Measurements from ENCODE around the gene PAPPA. TPM values are rescaled to one million over a fixed set of nuclear protein-coding genes. Genes with fewer than 3 reads are reported as not detected.

Gene PAPPA
- total RNA-seq, 2 experiments from 2014 or later = not detected

GRCh38 chr9:116323012-116323411, 169.4 kb downstream of the PAPPA start:
- H3K27ac Mint-ChIP-seq = no peak overlapping the region
- no peak overlapping the region for H3K4me3 Mint-ChIP-seq
- H3K36me3 Mint-ChIP-seq = no peaks in the 10 kb centered on the region
- ChIA-PET CTCF (no interaction called here), POLR2A (no interaction called here)
- intact Hi-C loops (cut with micrococcal nuclease) = no loop called here
- no peaks in the 10 kb centered on the region for H3K4me1 Mint-ChIP-seq (ENCODE audit: low read depth)
- no peaks in the 10 kb centered on the region for H3K27me3 Mint-ChIP-seq
- DNase-seq = no peak
- H3K9me3 Mint-ChIP-seq = no peaks in the 10 kb centered on the region

- H3K27ac Mint-ChIP-seq = no peak overlapping the region
- no peaks in the 10 kb centered on the region for H3K9me3 Mint-ChIP-seq
- H3K4me3 Mint-ChIP-seq = no peak overlapping the region
- ChIA-PET POLR2A (no interaction called here), CTCF (interaction anchor here (0.6 kb wide), 1 partner anchor 254 kb away, joined by 4 read pairs; no protein-coding TSS in a partner anchor)
- H3K27me3 Mint-ChIP-seq = no peaks in the 10 kb centered on the region
- intact Hi-C loops (cut with micrococcal nuclease) = no loop called here
- H3K36me3 Mint-ChIP-seq = no peaks in the 10 kb centered on the region
- no peaks in the 10 kb centered on the region for H3K4me1 Mint-ChIP-seq (ENCODE audit: low read depth)
- DNase-seq = no peak
Measured at GRCh38 chr9:116323571-116323970, 170.0 kb downstream of the PAPPA start.

- ChIA-PET POLR2A (no interaction called here), CTCF (interaction anchor here (0.6 kb wide), 1 partner anchor 11 kb away, joined by 3 read pairs; no protein-coding TSS in a partner anchor)
- no peaks in the 10 kb centered on the region for H3K36me3 Mint-ChIP-seq
Measured at GRCh38 chr9:116325924-116326323, 172.3 kb downstream of the PAPPA start.

GRCh38 chr9:116327701-116328405, 174.3 kb downstream of the PAPPA start:
- intact Hi-C loops (cut with micrococcal nuclease) = no loop called here
- Mint-ChIP-seq H3K27ac (no peak overlapping the region), H3K4me3 (no peak overlapping the region), H3K9me3 (no peaks in the 10 kb centered on the region), H3K36me3 (no peaks in the 10 kb centered on the region), H3K27me3 (peaks cover 3% of the 10 kb centered on the region), H3K4me1 (ENCODE audit: low read depth) (no peaks in the 10 kb centered on the region)
- ChIA-PET POLR2A (no interaction called here), CTCF (no interaction called here)
- no peak for DNase-seq

More at GRCh38 chr9:116325924-116326323, 172.3 kb downstream of the PAPPA start:
- Mint-ChIP-seq H3K27me3 (no peaks in the 10 kb centered on the region), H3K27ac (no peak overlapping the region), H3K4me3 (no peak overlapping the region), H3K4me1 (ENCODE audit: low read depth) (no peaks in the 10 kb centered on the region), H3K9me3 (no peaks in the 10 kb centered on the region)
- DNase-seq = no peak
- intact Hi-C loops (cut with micrococcal nuclease) = no loop called here

GRCh38 chr9:116329470-116329869, 175.9 kb downstream of the PAPPA start:
- no peaks in the 10 kb centered on the region for H3K9me3 Mint-ChIP-seq
- H3K4me1 Mint-ChIP-seq (ENCODE audit: low read depth) = no peaks in the 10 kb centered on the region
- POLR2A ChIA-PET = no interaction called here
- H3K27me3 Mint-ChIP-seq = peaks cover 6% of the 10 kb centered on the region
- DNase-seq = no peak
- H3K4me3 Mint-ChIP-seq = no peak overlapping the region
- intact Hi-C loops (cut with micrococcal nuclease) = no loop called here
- H3K36me3 Mint-ChIP-seq = no peaks in the 10 kb centered on the region
- H3K27ac Mint-ChIP-seq = no peak overlapping the region
- CTCF ChIA-PET = no interaction called here

- intact Hi-C loops (cut with micrococcal nuclease) = no loop called here
- Mint-ChIP-seq H3K9me3 (no peaks in the 10 kb centered on the region), H3K36me3 (no peaks in the 10 kb centered on the region), H3K4me1 (ENCODE audit: low read depth) (no peaks in the 10 kb centered on the region), H3K4me3 (no peak overlapping the region), H3K27ac (no peak overlapping the region), H3K27me3 (peaks cover 6% of the 10 kb centered on the region)
- ChIA-PET CTCF (no interaction called here), POLR2A (no interaction called here)
- DNase-seq = no peak
Measured at GRCh38 chr9:116331241-116331640, 177.7 kb downstream of the PAPPA start.

GRCh38 chr9:116332090-116332489, 178.5 kb downstream of the PAPPA start:
- Mint-ChIP-seq H3K27me3 (peaks cover 7% of the 10 kb centered on the region), H3K9me3 (no peaks in the 10 kb centered on the region), H3K27ac (no peak overlapping the region), H3K4me1 (ENCODE audit: low read depth) (no peaks in the 10 kb centered on the region), H3K36me3 (no peaks in the 10 kb centered on the region), H3K4me3 (no peak overlapping the region)
- ChIA-PET CTCF (no interaction called here), POLR2A (no interaction called here)
- DNase-seq = no peak
- intact Hi-C loops (cut with micrococcal nuclease) = no loop called here

- CTCF ChIA-PET = no interaction called here
- intact Hi-C loops (cut with micrococcal nuclease) = no loop called here
- H3K27me3 Mint-ChIP-seq = peaks cover 8% of the 10 kb centered on the region
- no peak for DNase-seq
- no peaks in the 10 kb centered on the region for H3K4me1 Mint-ChIP-seq (ENCODE audit: low read depth)
- H3K9me3 Mint-ChIP-seq = no peaks in the 10 kb centered on the region
- POLR2A ChIA-PET = no interaction called here
- H3K36me3 Mint-ChIP-seq = no peaks in the 10 kb centered on the region
- no peak overlapping the region for H3K27ac Mint-ChIP-seq
- no peak overlapping the region for H3K4me3 Mint-ChIP-seq
Measured at GRCh38 chr9:116333254-116333653, 179.7 kb downstream of the PAPPA start.

- DNase-seq = no peak
- H3K9me3 Mint-ChIP-seq = no peaks in the 10 kb centered on the region
- no peaks in the 10 kb centered on the region for H3K4me1 Mint-ChIP-seq (ENCODE audit: low read depth)
- POLR2A ChIA-PET = no interaction called here
- CTCF ChIA-PET = no interaction called here
- no peaks in the 10 kb centered on the region for H3K36me3 Mint-ChIP-seq
- intact Hi-C loops (cut with micrococcal nuclease) = no loop called here
- H3K27ac Mint-ChIP-seq = no peak overlapping the region
- H3K4me3 Mint-ChIP-seq = no peak overlapping the region
- peaks cover 8% of the 10 kb centered on the region for H3K27me3 Mint-ChIP-seq
Measured at GRCh38 chr9:116334546-116335150, 181.1 kb downstream of the PAPPA start.

GRCh38 chr9:116335392-116335791, 181.8 kb downstream of the PAPPA start:
- H3K4me1 Mint-ChIP-seq (ENCODE audit: low read depth) = no peaks in the 10 kb centered on the region
- CTCF ChIA-PET = no interaction called here
- H3K4me3 Mint-ChIP-seq = no peak overlapping the region
- no peak overlapping the region for H3K27ac Mint-ChIP-seq
- no peak for DNase-seq
- H3K27me3 Mint-ChIP-seq = peaks cover 8% of the 10 kb centered on the region
- no peaks in the 10 kb centered on the region for H3K9me3 Mint-ChIP-seq
- H3K36me3 Mint-ChIP-seq = no peaks in the 10 kb centered on the region
- POLR2A ChIA-PET = no interaction called here
- intact Hi-C loops (cut with micrococcal nuclease) = no loop called here

GRCh38 chr9:116336133-116336862, 182.7 kb downstream of the PAPPA start:
- no peak overlapping the region for H3K27ac Mint-ChIP-seq
- no peaks in the 10 kb centered on the region for H3K36me3 Mint-ChIP-seq
- H3K27me3 Mint-ChIP-seq = peaks cover 10% of the 10 kb centered on the region
- no peak for DNase-seq
- POLR2A ChIA-PET = no interaction called here
- no peak overlapping the region for H3K4me3 Mint-ChIP-seq
- CTCF ChIA-PET = no interaction called here
- intact Hi-C loops (cut with micrococcal nuclease) = no loop called here
- no peaks in the 10 kb centered on the region for H3K9me3 Mint-ChIP-seq
- no peaks in the 10 kb centered on the region for H3K4me1 Mint-ChIP-seq (ENCODE audit: low read depth)

GRCh38 chr9:116337015-116337414, 183.4 kb downstream of the PAPPA start:
- Mint-ChIP-seq H3K27ac (no peak overlapping the region), H3K4me1 (ENCODE audit: low read depth) (no peaks in the 10 kb centered on the region), H3K9me3 (no peaks in the 10 kb centered on the region), H3K4me3 (no peak overlapping the region), H3K36me3 (no peaks in the 10 kb centered on the region), H3K27me3 (peaks cover 11% of the 10 kb centered on the region)
- ChIA-PET CTCF (interaction anchor here (0.6 kb wide), 1 partner anchor 11 kb away, joined by 3 read pairs; no protein-coding TSS in a partner anchor), POLR2A (no interaction called here)
- no peak for DNase-seq
- intact Hi-C loops (cut with micrococcal nuclease) = no loop called here

- intact Hi-C loops (cut with micrococcal nuclease) = no loop called here
- H3K9me3 Mint-ChIP-seq = no peaks in the 10 kb centered on the region
- no peaks in the 10 kb centered on the region for H3K36me3 Mint-ChIP-seq
- ChIA-PET POLR2A (no interaction called here), CTCF (no interaction called here)
- no peaks in the 10 kb centered on the region for H3K4me1 Mint-ChIP-seq (ENCODE audit: low read depth)
- no peak for DNase-seq
- peaks cover 5% of the 10 kb centered on the region for H3K27me3 Mint-ChIP-seq
- no peak overlapping the region for H3K27ac Mint-ChIP-seq
- no peak overlapping the region for H3K4me3 Mint-ChIP-seq
Measured at GRCh38 chr9:116340270-116340669, 186.7 kb downstream of the PAPPA start.

All from activated CD4-positive, alpha-beta memory T cell treated with anti-CD3 and anti-CD28 coated beads for 36 hours (primary cell).